HEK293 (cell line): ENCODE measurements around the gene ZDHHC14.

Experiments
- EGR2 ChIP-seq: fragments of 450-650 bp; formaldehyde crosslinking; IDR thresholded peaks from 2 replicates; pipeline ENCODE4 v1.5.1; 2016; ENCODE audit warnings: low read depth, missing biosample characterization, missing genetic modification characterization
- ZNF473 ChIP-seq: fragments of 450-650 bp; formaldehyde crosslinking; IDR thresholded peaks from 2 replicates; pipeline ENCODE4 v1.5.1; 2017; ENCODE audit warnings: missing biosample characterization, missing genetic modification characterization

- no peak for TF ChIP-seq EGR2 (tag by site-specific recombination)
- no peak for TF ChIP-seq ZNF473 (tag by site-specific recombination)
Measured at GRCh38 chr6:157579467-157580031, 198.6 kb downstream of the ZDHHC14 start.
